RPMI7951 (cell line): ENCODE data around the gene AHI1. TPM values are rescaled to one million over a fixed set of nuclear protein-coding genes. Genes with fewer than 3 reads are reported as not detected.

ENCODE experiments used
- DNase-seq: peaks from one replicate; pipeline ENCODE4 v3.0.0-alpha.2; 2012; ENCODE audit warnings: low read depth
- total RNA-seq: library from RNA; depleted of rRNA; stranded (reverse); fragments of >200 nt; shearing (Covaris generic); gene quantifications from 2 replicates; pipeline ENCODE4 v1.2.3, GENCODE V29; 2014

AHI1 gene
- total RNA-seq, 1 experiment from 2014 or later, result 22.9 TPM

DNA sequence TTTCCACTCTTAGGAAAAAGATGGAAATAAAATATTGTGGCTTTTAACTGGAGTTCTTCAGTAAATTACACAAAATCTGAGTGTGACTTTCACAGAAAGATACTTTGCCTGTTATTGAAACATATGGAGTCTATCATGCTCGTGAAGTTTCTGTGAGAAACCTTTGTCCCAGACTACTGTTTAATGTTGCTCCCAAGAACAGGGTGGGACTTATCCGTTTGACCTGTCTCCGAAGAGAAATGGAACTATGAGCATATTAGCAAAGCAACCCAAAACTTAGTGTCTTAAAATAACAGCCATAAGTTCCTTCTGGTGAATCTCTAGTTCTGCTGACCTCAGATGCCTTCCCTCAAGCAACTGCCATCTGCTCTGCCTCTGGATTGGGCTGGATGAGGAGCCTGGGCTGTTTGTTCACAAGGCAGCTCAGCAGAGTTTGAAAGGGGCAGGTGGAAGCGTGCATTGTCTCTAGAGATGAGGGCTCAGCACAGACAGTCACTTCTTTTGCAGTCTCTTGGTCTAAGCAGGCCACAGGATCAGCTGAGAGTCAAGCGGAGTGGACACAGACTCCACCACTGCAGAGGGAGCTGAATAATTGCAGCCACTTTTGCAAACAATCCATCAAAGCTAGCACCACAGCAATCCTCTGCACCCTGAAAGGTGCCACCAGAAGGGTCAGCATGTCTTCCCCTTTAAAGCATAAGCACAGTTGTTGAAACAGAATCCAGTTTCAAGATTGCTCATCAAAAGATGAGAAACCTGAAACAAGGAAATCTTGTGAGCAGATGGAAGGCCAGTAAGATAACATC lies 263.7 kb downstream of the AHI1 start:
- DNase-seq, result no peak
